Osteoblast (primary cell): Measurements from ENCODE around the gene OSGEPL1. TPM values are rescaled to one million over a fixed set of nuclear protein-coding genes. Genes with fewer than 3 reads are reported as not detected.

Experiments used
- DNase-seq: peaks from one replicate; pipeline ENCODE4 v3.0.0; 2011; ENCODE audit warnings: low spot score, mixed read lengths; ENCODE audit not compliant: insufficient read length; ENCODE audit errors: missing footprints
- H2AFZ ChIP-seq: 2 replicates; pipeline ENCODE4 v1.6.0; 2011; ENCODE audit warnings: mild to moderate bottlenecking, low read length
- H3K27ac ChIP-seq: 2 replicates; pipeline ENCODE4 v1.5.1; 2011; ENCODE audit warnings: mild to moderate bottlenecking, low read depth, low read length, moderate library complexity
- H3K27me3 ChIP-seq: 2 replicates; pipeline ENCODE4 v1.6.0; 2012; ENCODE audit warnings: mild to moderate bottlenecking, control low read depth, inconsistent platforms, low read length, moderate library complexity; ENCODE audit not compliant: insufficient read depth
- H3K36me3 ChIP-seq: 2 replicates; pipeline ENCODE4 v1.5.1; 2011; ENCODE audit warnings: mild to moderate bottlenecking, low read length, control low read depth, moderate library complexity; ENCODE audit not compliant: insufficient read depth
- H3K4me1 ChIP-seq: 2 replicates; pipeline ENCODE4 v1.5.1; 2011; ENCODE audit warnings: mild to moderate bottlenecking, low read length, control low read depth, moderate library complexity; ENCODE audit not compliant: insufficient read depth
- H3K4me2 ChIP-seq: 2 replicates; pipeline ENCODE4 v1.6.0; 2011; ENCODE audit warnings: mild to moderate bottlenecking, low read length; ENCODE audit not compliant: insufficient read depth
- H3K4me3 ChIP-seq: fragments of 200-600 bp; sonication (generic); 3 replicates; pipeline ENCODE4 v1.5.1; 2012; ENCODE audit warnings: mild to moderate bottlenecking, low read length, inconsistent platforms; ENCODE audit not compliant: insufficient read depth
- H3K79me2 ChIP-seq: 2 replicates; pipeline ENCODE4 v1.6.0; 2012; ENCODE audit warnings: mild to moderate bottlenecking, low read length, control low read depth, inconsistent platforms; ENCODE audit not compliant: insufficient read depth
- H3K9me3 ChIP-seq: 2 replicates; pipeline ENCODE4 v1.5.1; 2011; ENCODE audit warnings: low read depth, low read length, control low read depth
- H4K20me1 ChIP-seq: 2 replicates; pipeline ENCODE4 v1.6.0; 2012; ENCODE audit warnings: mild to moderate bottlenecking, low read length, control low read depth; ENCODE audit not compliant: insufficient read depth
- total RNA-seq: library from RNA; depleted of rRNA; stranded (reverse); fragments of >200 nt; gene quantifications from 2 replicates; pipeline ENCODE4 v1.2.3, GENCODE V29; 2012
- TF ChIP-seq, protein P1 (sequence below): IDR thresholded peaks from 2 replicates; pipeline ENCODE4 v1.5.1; 2011; ENCODE audit warnings: mild to moderate bottlenecking, low read depth, low read length, moderate library complexity; ENCODE audit errors: extremely low read depth

Gene OSGEPL1
- total RNA-seq, 1 donor, result 7.2 TPM

DNA sequence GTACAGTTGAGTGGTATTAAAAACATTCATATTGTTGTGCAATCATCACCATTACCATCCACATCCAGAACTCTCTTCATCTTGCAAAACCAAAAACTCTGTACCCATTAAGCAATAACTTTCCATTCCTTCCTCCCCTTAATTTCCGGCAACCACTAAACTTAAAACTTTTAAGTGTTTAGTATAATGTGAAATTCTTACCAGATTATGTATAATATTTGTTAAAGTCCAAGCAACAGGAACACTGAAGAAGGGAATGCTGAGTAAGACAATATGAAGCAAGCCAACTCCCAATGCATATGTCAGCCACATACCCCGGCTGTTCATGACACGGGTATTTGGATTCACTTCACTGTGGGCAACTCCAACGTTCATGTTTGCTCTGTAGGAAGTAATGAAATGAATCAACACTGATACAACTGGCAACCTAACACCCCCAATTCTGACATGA, 19.7 kb upstream of the OSGEPL1 start:
- peaks cover 37% of the 10 kb centered on the region for H3K36me3 ChIP-seq
- H3K27ac ChIP-seq, result peak overlapping the region; percentile 95

DNA sequence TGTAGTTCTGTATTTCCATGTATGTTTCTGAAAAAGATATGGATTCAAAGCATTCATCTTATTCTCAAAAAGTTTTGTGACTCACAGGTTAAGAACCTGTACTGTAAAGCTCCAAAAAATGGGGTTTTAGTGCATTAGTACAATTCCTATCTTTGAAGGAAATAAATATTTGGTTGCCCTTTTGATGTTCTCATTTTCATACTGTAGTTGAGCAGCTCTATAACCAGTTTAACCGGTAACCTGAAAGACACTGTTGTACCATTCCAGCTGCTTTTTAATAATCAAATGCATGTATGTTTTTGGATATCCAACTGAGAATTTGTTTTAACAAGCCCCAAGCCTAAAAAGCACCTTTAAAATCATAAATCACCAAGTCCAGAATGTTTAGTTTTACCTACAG, 9.6 kb upstream of the OSGEPL1 start:
- Histone ChIP-seq H3K4me2 (no peak overlapping the region), H3K9me3 (no peaks in the 10 kb centered on the region), H3K4me1 (no peaks in the 10 kb centered on the region), H3K4me3 (no peak overlapping the region), H3K36me3 (peaks cover 66% of the 10 kb centered on the region), H2AFZ (no peak overlapping the region), H4K20me1 (peaks cover 3% of the 10 kb centered on the region), H3K27me3 (no peaks in the 10 kb centered on the region), H3K27ac (no peak overlapping the region), H3K79me2 (peaks cover 2% of the 10 kb centered on the region)
- DNase-seq, result no peak
- TF ChIP-seq, protein P1, sequence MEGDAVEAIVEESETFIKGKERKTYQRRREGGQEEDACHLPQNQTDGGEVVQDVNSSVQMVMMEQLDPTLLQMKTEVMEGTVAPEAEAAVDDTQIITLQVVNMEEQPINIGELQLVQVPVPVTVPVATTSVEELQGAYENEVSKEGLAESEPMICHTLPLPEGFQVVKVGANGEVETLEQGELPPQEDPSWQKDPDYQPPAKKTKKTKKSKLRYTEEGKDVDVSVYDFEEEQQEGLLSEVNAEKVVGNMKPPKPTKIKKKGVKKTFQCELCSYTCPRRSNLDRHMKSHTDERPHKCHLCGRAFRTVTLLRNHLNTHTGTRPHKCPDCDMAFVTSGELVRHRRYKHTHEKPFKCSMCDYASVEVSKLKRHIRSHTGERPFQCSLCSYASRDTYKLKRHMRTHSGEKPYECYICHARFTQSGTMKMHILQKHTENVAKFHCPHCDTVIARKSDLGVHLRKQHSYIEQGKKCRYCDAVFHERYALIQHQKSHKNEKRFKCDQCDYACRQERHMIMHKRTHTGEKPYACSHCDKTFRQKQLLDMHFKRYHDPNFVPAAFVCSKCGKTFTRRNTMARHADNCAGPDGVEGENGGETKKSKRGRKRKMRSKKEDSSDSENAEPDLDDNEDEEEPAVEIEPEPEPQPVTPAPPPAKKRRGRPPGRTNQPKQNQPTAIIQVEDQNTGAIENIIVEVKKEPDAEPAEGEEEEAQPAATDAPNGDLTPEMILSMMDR, result no peak

More for the DNA sequence above, 19.7 kb upstream of the OSGEPL1 start:
- Histone ChIP-seq H3K4me2 (peak overlapping the region; percentile 84), H3K4me3 (peak overlapping the region; percentile 85), H3K79me2 (peaks cover 88% of the 10 kb centered on the region), H3K27me3 (no peaks in the 10 kb centered on the region), H3K4me1 (peaks cover 18% of the 10 kb centered on the region), H2AFZ (no peak overlapping the region), H4K20me1 (no peaks in the 10 kb centered on the region), H3K9me3 (no peaks in the 10 kb centered on the region)
- TF ChIP-seq, protein P1, result no peak
- no peak for DNase-seq

- H3K4me3 ChIP-seq, result no peak overlapping the region
- no peaks in the 10 kb centered on the region for H3K9me3 ChIP-seq
- H3K4me2 ChIP-seq, result no peak overlapping the region
- no peaks in the 10 kb centered on the region for H3K79me2 ChIP-seq
- TF ChIP-seq, protein P1, result no peak
- H3K27me3 ChIP-seq, result no peaks in the 10 kb centered on the region
- H3K4me1 ChIP-seq, result no peaks in the 10 kb centered on the region
- H4K20me1 ChIP-seq, result no peaks in the 10 kb centered on the region
- H2AFZ ChIP-seq, result no peak overlapping the region
- H3K27ac ChIP-seq, result no peak overlapping the region
- peaks cover 61% of the 10 kb centered on the region for H3K36me3 ChIP-seq
- no peak for DNase-seq
Measured at GRCh38 chr2:189770590-189771322, 8.2 kb upstream of the OSGEPL1 start.

GRCh38 chr2:189763908-189764661, 1.5 kb upstream of the OSGEPL1 start:
- Histone ChIP-seq H3K27ac (no peak overlapping the region), H3K4me2 (peak overlapping the region; percentile 90), H3K9me3 (no peaks in the 10 kb centered on the region), H3K79me2 (peaks cover 3% of the 10 kb centered on the region), H2AFZ (no peak overlapping the region), H3K4me3 (no peak overlapping the region), H4K20me1 (no peaks in the 10 kb centered on the region), H3K36me3 (peaks cover 5% of the 10 kb centered on the region), H3K27me3 (no peaks in the 10 kb centered on the region), H3K4me1 (peaks cover 14% of the 10 kb centered on the region)
- TF ChIP-seq, protein P1, result peak; percentile 17
- DNase-seq, result no peak
